ENCODE results near the gene SERGEF.

DNA sequence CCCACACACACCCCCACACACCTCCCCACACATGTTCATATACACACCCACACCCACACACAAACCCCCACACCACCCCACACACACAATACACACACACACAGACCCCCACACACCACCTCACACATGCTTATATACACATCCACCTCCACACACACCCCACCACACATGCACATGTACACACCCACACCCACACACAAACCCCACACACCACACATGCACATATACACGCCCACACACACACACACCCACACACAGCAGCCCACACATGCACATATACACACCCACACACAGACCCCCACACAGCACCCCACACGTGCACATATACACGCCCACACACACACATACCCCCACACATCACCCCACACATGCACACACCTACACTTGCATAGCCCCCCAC is 249.1 kb downstream of the SERGEF start:
- no peak for TF ChIP-seq POLR2A (IDR thresholded peaks at IDR 0.05)
- no peak for TF ChIP-seq EP300 (IDR thresholded peaks at IDR 0.05)
